NCI-H226 (cell line): ENCODE measurements around the gene SH3RF1.

Experiments used
- DNase-seq: peaks from one replicate; pipeline ENCODE4 v3.0.0-alpha.2; 2015

Gene SH3RF1

GRCh38 chr4:169059306-169060211 is 211.2 kb downstream of the SH3RF1 start:
- no peak for DNase-seq

- DNase-seq = no peak
Observed at GRCh38 chr4:169058312-169058711, 212.4 kb downstream of the SH3RF1 start.

GRCh38 chr4:169054879-169055278 is 215.9 kb downstream of the SH3RF1 start:
- DNase-seq = no peak

- no peak for DNase-seq
Observed at GRCh38 chr4:169052594-169052945, 218.2 kb downstream of the SH3RF1 start.

- DNase-seq = peak; percentile 78
Observed at GRCh38 chr4:169051761-169052593, 218.8 kb downstream of the SH3RF1 start.

- no peak for DNase-seq
Observed at GRCh38 chr4:169050881-169051760, 219.6 kb downstream of the SH3RF1 start.

GRCh38 chr4:169050284-169050683 is 220.5 kb downstream of the SH3RF1 start:
- DNase-seq = no peak

GRCh38 chr4:169048868-169049414 is 221.8 kb downstream of the SH3RF1 start:
- no peak for DNase-seq

- no peak for DNase-seq
Observed at GRCh38 chr4:169047956-169048355, 222.8 kb downstream of the SH3RF1 start.

- DNase-seq = peak; percentile 2
Observed at GRCh38 chr4:169045862-169046584, 224.7 kb downstream of the SH3RF1 start.

- no peak for DNase-seq
Observed at GRCh38 chr4:169044714-169045447, 225.9 kb downstream of the SH3RF1 start.
